ENCODE data around the gene IQCE.

IQCE gene

DNA sequence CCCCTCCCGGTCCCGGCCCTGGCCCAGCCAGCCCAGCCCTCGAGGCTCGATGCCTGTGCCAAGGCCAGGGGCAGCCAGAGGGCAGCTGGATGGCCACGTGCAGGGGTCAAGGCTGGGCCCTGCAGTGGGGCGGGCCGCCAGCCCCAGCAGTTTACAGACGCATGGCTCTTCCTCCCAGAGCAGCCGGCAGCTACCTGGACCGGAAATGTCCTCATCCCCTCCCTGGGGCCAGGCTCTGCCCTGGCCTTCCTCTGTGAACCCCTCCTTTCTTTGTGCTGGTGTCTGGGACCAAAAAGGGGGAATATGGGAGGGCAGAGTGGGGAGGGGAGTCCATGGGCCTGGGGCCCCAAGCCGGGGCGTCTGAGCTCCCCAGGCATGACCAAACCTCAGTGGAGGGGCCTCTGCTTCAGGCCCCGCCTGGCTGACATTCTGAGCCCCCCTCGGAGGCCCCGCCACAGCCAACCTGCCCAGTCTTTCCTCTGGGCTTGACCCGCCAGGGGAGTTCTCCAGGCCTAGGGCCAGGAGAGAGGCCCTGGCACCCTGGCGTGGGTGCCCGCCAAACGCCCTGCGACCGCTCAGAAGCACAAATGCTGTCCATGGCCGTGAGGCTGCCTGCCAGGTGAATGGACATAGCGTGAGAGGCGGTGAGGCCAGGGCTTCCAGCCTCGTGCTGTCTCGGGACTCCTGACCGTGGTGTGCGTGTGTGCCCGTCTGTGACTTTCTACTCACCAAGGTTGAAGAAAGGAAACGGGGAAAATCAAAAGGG, 104.5 kb downstream of the IQCE start:
- Histone ChIP-seq H3K36me3 (ENCODE audit: insufficient read depth, low read length) (no peaks in the 10 kb centered on the region; the same call in 1 of the 2 replicates), H3K9ac (ENCODE audit: low read depth, low read length) (no peak overlapping the region), H3K4me1 (ENCODE audit: insufficient read depth, low read length) (peaks cover 4% of the 10 kb centered on the region; the same call in 1 of the 2 replicates), H3K9me3 (ENCODE audit: control insufficient read depth, insufficient read depth, low read length) (no peaks in the 10 kb centered on the region)

GRCh38 chr7:2663960-2664359, 105.2 kb downstream of the IQCE start:
- Histone ChIP-seq H3K9ac (ENCODE audit: low read depth, low read length) (no peak overlapping the region), H3K4me1 (ENCODE audit: insufficient read depth, low read length) (peaks cover 4% of the 10 kb centered on the region; the same call in 1 of the 2 replicates), H3K9me3 (ENCODE audit: control insufficient read depth, insufficient read depth, low read length) (no peaks in the 10 kb centered on the region), H3K36me3 (ENCODE audit: insufficient read depth, low read length) (no peaks in the 10 kb centered on the region)
